ENCODE results near the gene STAG3. TPM values are rescaled to one million over a fixed set of nuclear protein-coding genes. Genes with fewer than 3 reads are reported as not detected.

The STAG3 gene
- total and polyA plus RNA-seq, 10 of the 15 experiments (the other 5 are each of a cell fraction or from before 2014, with no cell fraction given): 73.0 to 306 (median 120) TPM

- no peak overlapping the region for H3K4me2 ChIP-seq (ENCODE audit: control insufficient read depth, insufficient read depth)
- in situ Hi-C loops (cut with MboI): no loop called here
- H3K9me3 ChIP-seq (replicated peaks; ENCODE audit: control insufficient read depth, insufficient read depth, low read length): no peaks in the 10 kb centered on the region
- intact Hi-C loops (cut with micrococcal nuclease; ENCODE audit: unreplicated experiment): no loop called here
- no peak for DNase-seq (ENCODE audit: low read depth, low spot score)
- H2AFZ ChIP-seq (ENCODE audit: control insufficient read depth, low read depth, low read length): no peak overlapping the region
- RAD21 ChIA-PET (ENCODE audit: unreplicated experiment): interaction anchor here (1.3 kb wide), 1 partner anchor 11 kb away, joined by 3 read pairs; no protein-coding TSS in a partner anchor
- no peaks in the 10 kb centered on the region for H3K27me3 ChIP-seq (replicated peaks in 1 of 2; ENCODE audit: control insufficient read depth in 2 of 2, insufficient read depth in 2 of 2, low read length in 1 of 2)
- SMC1A ChIA-PET (ENCODE audit: uncharacterized antibody, unreplicated experiment): interaction anchor here (0.9 to 14.7 kb wide), 2 partner anchors 11 to 15 kb away, joined by 4 to 140 read pairs; no protein-coding TSS in a partner anchor
- 63% methylated on average over 9 of the region's 9 CpGs for WGBS (ENCODE audit: insufficient coverage, insufficient replicate concordance, low lambda C conversion rate, missing lambda C conversion rate)
- TF ChIP-seq USF2 (IDR thresholded peaks at IDR 0.05; ENCODE audit: borderline replicate concordance, low read depth, low read length) (no peak), NR2C1 (IDR thresholded peaks at IDR 0.05) (no peak), MTA2 (IDR thresholded peaks at IDR 0.05; ENCODE audit: low read depth) (no peak), REST (IDR thresholded peaks at IDR 0.05; ENCODE audit: low read depth, low read length) (no peak), SKIL (IDR thresholded peaks at IDR 0.05; ENCODE audit: low read depth, poor library complexity, severe bottlenecking) (no peak), HDAC2 (IDR thresholded peaks at IDR 0.05) (no peak), FOS (IDR thresholded peaks at IDR 0.05; ENCODE audit: borderline replicate concordance, extremely low read depth, insufficient read length) (no peak), RELB (IDR thresholded peaks at IDR 0.05; ENCODE audit: low read depth) (no peak), RELA (IDR thresholded peaks at IDR 0.05; ENCODE audit: borderline replicate concordance, partially characterized antibody) (no peak), JUND (IDR thresholded peaks at IDR 0.05; ENCODE audit: low read depth, low read length) (no peak)
- FAIRE-seq: no peak
- POLR2A ChIA-PET: interaction anchor here (1.0 to 1.1 kb wide), 2 partner anchors 11 to 15 kb away, joined by 4 to 5 read pairs; no protein-coding TSS in a partner anchor
- ATAC-seq: no peak
- H4K20me1 ChIP-seq (ENCODE audit: control insufficient read depth, insufficient read depth): no peaks in the 10 kb centered on the region
- H3K4me3 ChIP-seq: no peak overlapping the region
- no TSS peak for BruUV-seq (replicated peaks)
- CTCF ChIA-PET: interaction anchor here (0.9 to 1.4 kb wide), 3 partner anchors 9 to 19 kb away, joined by 4 to 5 read pairs (median 4); no protein-coding TSS in a partner anchor
- no peak overlapping the region for H3K27ac ChIP-seq (ENCODE audit: control insufficient read depth, insufficient read depth)
- H3K79me2 ChIP-seq (ENCODE audit: control insufficient read depth, insufficient read depth, low read length): no peaks in the 10 kb centered on the region
- no peak overlapping the region for H3K9ac ChIP-seq (ENCODE audit: control insufficient read depth, insufficient read depth, low read length)
- no peaks in the 10 kb centered on the region for H3K36me3 ChIP-seq (ENCODE audit: control insufficient read depth in 2 of 2, insufficient read depth in 2 of 2, low read length in 1 of 2)
- peaks cover 29% of the 10 kb centered on the region for H3K4me1 ChIP-seq (ENCODE audit: control insufficient read depth, insufficient read depth, low read length)
These were observed 26.7 kb downstream of the STAG3 start for GRCh38 chr7:100204454-100204853.
